Gastroesophageal sphincter (tissue), 3 donors: ENCODE measurements around the gene DGUOK.

Experiments
- POLR2A ChIP-seq, 2 donors: fragments of 450-650 bp; IDR thresholded peaks; one replicate each; pipeline ENCODE4 v1.6.1; 2017; ENCODE audit warnings: antibody characterized with exemption in 2 of 2, mild to moderate bottlenecking in 2 of 2, moderate library complexity in 1 of 2
- POLR2AphosphoS5 ChIP-seq: sonication (generic); formaldehyde crosslinking; IDR thresholded peaks from one replicate; pipeline ENCODE4 v1.6.1; 2017; ENCODE audit warnings: antibody characterized with exemption
- TF ChIP-seq, protein P1 (sequence below), 4 experiments: fragments of 200-600 bp in 2 of 4; fragments of 450-650 bp in 2 of 4; sonication (generic) in 1 of 4; IDR thresholded peaks; one replicate each; pipeline ENCODE4 v1.5.1; 2017 to 2019; ENCODE audit warnings: antibody characterized with exemption in 4 of 4, mild to moderate bottlenecking in 2 of 4, moderate library complexity in 2 of 4

DNA sequence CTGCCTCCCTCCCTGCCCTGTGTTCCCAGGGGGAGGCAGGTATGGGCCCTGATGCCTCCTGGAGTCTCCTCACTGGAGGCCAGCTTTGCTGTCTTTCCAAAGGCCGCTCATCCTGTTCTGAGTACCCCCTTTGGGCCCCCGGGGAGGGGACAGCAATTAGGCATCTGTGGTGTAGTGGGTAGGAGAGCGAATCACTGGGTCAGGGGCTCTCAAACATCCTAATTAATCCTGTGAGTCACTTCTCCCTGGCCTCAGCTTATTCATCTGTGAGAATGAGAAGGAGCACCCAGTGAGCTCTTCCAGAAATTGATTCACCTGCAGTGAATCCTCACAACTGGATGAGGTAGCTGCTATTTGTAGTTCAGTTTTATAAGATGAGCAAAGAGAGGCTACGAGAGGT, 74.4 kb downstream of the DGUOK start:
- no peak for TF ChIP-seq POLR2A (IDR thresholded peaks at IDR 0.05)
- TF ChIP-seq POLR2AphosphoS5 = no peak
- TF ChIP-seq, protein P1, sequence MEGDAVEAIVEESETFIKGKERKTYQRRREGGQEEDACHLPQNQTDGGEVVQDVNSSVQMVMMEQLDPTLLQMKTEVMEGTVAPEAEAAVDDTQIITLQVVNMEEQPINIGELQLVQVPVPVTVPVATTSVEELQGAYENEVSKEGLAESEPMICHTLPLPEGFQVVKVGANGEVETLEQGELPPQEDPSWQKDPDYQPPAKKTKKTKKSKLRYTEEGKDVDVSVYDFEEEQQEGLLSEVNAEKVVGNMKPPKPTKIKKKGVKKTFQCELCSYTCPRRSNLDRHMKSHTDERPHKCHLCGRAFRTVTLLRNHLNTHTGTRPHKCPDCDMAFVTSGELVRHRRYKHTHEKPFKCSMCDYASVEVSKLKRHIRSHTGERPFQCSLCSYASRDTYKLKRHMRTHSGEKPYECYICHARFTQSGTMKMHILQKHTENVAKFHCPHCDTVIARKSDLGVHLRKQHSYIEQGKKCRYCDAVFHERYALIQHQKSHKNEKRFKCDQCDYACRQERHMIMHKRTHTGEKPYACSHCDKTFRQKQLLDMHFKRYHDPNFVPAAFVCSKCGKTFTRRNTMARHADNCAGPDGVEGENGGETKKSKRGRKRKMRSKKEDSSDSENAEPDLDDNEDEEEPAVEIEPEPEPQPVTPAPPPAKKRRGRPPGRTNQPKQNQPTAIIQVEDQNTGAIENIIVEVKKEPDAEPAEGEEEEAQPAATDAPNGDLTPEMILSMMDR (IDR thresholded peaks at IDR 0.05) = no peak
